ENCODE measurements around the gene CLIP1. TPM values are rescaled to one million over a fixed set of nuclear protein-coding genes. Genes with fewer than 3 reads are reported as not detected.
"Not testable (repeated sequence)": the region's sequence is repeated elsewhere in the genome, so short reads cannot be mapped to it uniquely, and the experiment has no call there.

CLIP1 gene
- total RNA-seq, 4 donors from 2014 or later = 118 to 164 (median 133) TPM

DNA sequence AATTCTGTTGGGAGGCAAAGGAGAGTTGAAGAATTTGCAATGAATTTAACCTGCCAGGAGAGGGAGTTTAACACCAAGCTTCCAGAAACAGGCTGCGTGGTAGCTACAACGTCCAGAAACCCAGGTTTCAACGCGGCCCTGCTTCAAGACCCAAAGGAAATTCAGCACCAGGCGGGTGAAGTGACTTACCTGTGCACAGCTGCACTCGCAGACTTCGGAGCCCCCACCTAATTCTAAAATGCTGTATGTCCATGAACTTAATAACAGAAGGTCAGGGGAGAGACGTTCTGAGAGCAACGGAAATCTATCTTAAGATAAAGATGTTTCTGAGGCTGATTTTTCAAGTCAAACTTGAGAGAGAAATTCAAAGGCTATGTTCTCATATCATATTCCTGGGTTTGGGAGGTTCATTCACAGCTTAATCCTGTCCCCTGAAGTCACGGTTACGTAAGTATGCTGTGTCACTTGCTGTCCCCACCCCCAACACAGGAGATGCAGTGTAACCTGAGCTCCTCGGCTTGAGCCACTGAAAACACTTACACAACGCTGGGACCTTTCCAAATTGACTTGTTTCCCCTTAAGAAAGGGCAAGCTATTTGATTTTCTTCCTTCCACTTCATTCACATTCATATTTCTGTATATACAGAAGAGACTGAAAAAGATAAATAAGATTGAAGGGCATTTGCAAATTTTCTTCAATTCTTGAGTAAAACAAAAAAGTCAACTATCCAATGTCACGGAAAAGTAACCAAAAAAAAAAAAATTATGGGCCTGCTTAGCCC is 22.7 kb downstream of the CLIP1 start:
- 15 to 19% methylated on average over 14 of the region's 14 CpGs for WGBS, 2 donors
- intact Hi-C loops (cut with DNase I; ENCODE audit: low total_unique reads) = loop anchor here (10.0 kb wide), 1 partner anchor 75 kb away; no protein-coding TSS in a partner anchor
- TF ChIP-seq, protein P1, sequence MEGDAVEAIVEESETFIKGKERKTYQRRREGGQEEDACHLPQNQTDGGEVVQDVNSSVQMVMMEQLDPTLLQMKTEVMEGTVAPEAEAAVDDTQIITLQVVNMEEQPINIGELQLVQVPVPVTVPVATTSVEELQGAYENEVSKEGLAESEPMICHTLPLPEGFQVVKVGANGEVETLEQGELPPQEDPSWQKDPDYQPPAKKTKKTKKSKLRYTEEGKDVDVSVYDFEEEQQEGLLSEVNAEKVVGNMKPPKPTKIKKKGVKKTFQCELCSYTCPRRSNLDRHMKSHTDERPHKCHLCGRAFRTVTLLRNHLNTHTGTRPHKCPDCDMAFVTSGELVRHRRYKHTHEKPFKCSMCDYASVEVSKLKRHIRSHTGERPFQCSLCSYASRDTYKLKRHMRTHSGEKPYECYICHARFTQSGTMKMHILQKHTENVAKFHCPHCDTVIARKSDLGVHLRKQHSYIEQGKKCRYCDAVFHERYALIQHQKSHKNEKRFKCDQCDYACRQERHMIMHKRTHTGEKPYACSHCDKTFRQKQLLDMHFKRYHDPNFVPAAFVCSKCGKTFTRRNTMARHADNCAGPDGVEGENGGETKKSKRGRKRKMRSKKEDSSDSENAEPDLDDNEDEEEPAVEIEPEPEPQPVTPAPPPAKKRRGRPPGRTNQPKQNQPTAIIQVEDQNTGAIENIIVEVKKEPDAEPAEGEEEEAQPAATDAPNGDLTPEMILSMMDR (IDR thresholded peaks at IDR 0.05) = peak in 1 of 3 donors; percentile 43
- TF ChIP-seq POLR2A (IDR thresholded peaks at IDR 0.05) = no peak
- H3K4me3 ChIP-seq (ENCODE audit: low read depth, poor library complexity, severe bottlenecking) = no peak overlapping the region
- DNase-seq (ENCODE audit: low spot score in 2 of 2) = peak; percentile 80 to 90

DNA sequence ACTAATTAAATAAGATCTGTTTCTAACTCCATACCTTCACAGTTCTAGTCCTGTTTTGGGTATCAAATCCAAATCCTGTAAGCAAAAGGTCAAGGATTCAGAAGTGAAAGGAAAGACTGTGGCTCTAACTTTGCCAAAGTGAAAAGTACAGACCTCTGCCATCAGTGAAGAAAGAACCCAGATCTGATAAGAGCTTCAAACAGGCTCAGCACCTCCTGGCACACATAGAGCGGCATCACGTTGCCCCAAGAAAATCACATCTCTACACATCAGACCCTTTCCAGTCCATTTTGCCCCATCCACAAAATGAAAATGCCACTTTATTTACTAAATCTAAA is 23.2 kb downstream of the CLIP1 start:
- TF ChIP-seq, protein P1 (IDR thresholded peaks at IDR 0.05) = no peak
- no peak for TF ChIP-seq POLR2A (IDR thresholded peaks at IDR 0.05)
- WGBS, 2 donors = 26 to 32% methylated on average over 2 of the region's 2 CpGs
- H3K4me3 ChIP-seq (ENCODE audit: low read depth, poor library complexity, severe bottlenecking) = no peak overlapping the region
- DNase-seq (ENCODE audit: low spot score in 2 of 2) = no peak
- intact Hi-C loops (cut with DNase I; ENCODE audit: low total_unique reads) = loop anchor here (10.0 kb wide), 1 partner anchor 76 kb away; no protein-coding TSS in a partner anchor

DNA sequence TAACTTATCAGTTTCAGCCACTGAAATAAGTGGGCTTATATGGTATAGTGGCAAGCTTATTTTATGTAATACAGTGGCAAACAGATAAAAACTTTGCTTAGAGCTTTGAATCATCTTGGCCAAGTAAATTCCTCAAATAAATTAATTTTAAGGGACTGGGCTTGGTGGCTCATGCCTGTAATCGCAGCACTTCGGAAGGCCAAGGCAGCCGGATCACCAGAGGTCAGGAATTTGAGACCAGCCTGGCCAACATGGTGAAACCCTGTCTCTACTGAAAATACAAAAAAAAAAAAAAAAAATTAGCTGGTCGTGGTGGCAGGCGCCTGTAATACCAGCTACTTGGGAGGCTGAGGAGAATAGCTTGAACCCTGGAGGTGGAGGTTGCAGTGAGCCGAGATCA is 24.5 kb downstream of the CLIP1 start:
- H3K4me3 ChIP-seq (ENCODE audit: low read depth, poor library complexity, severe bottlenecking); DNase-seq (ENCODE audit: low spot score in 2 of 2): not testable (repeated sequence)
- intact Hi-C loops (cut with DNase I; ENCODE audit: low total_unique reads) = loop anchor here (10.0 kb wide), 1 partner anchor 77 kb away; no protein-coding TSS in a partner anchor
- 80 to 84% methylated on average over 6 of the region's 6 CpGs for WGBS, 2 donors

DNA sequence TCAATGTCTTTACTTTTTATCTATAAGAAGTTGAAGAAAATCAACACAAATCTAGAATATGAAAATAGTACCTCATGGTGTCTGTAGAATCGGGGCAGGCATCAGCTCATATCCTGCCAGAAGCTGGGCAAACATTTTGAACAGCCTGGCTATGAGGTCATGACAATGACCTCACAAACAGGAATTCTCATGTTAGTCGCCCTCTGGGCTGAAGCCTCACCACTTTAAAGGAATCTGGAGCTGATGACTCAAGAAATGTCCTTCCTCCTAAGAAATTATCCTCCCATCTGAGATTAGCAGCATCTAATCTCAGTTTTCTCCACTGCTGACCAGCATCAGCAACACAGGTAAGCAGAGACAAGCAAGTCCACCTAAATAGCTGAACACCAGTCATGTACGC is 27.1 kb downstream of the CLIP1 start:
- no peak for DNase-seq (ENCODE audit: low spot score in 2 of 2)
- no peak overlapping the region for H3K4me3 ChIP-seq (ENCODE audit: low read depth, poor library complexity, severe bottlenecking)
- WGBS, 2 donors = 65 to 76% methylated on average over 3 of the region's 3 CpGs
- TF ChIP-seq POLR2A (IDR thresholded peaks at IDR 0.05) = no peak
- TF ChIP-seq, protein P1 (IDR thresholded peaks at IDR 0.05) = no peak
- intact Hi-C loops (cut with DNase I; ENCODE audit: low total_unique reads) = loop anchor here (10.0 kb wide), 1 partner anchor 79 kb away; no protein-coding TSS in a partner anchor

DNA sequence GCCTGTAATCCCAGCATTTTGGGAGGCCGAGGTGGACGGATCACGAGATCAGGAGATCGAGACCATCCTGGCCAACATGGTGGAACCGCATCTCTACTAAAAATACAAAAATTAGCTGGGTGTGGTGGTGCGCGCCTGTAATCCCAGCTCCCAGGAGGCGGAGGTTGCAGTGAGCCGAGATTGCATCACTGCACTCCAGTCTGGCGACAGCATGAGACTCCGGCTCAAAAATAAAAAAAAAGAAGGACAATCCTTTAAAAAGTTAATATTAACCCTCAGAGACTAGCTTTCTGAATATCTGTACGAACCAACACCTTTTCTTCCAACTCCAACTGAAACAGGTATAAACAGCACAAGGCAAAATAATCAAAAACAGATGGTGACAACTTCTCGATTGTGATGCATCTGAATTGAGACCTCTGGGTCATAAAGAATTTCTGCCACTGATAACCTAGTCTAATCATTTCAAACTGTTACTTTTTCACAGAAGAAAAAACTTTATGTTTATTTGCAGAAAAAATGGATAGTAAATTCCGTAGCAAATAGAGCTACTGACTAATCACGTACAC is 27.8 kb downstream of the CLIP1 start:
- TF ChIP-seq, protein P1 (IDR thresholded peaks at IDR 0.05) = no peak
- no peak for TF ChIP-seq POLR2A (IDR thresholded peaks at IDR 0.05)
- WGBS, 2 donors = 61 to 71% methylated on average over 14 of the region's 15 CpGs
- no peak overlapping the region for H3K4me3 ChIP-seq (ENCODE audit: low read depth, poor library complexity, severe bottlenecking)
- DNase-seq (ENCODE audit: low spot score in 2 of 2) = peak in 1 of 2 donors; percentile 33
- intact Hi-C loops (cut with DNase I; ENCODE audit: low total_unique reads) = loop anchor here (10.0 kb wide), 1 partner anchor 80 kb away; no protein-coding TSS in a partner anchor

DNA sequence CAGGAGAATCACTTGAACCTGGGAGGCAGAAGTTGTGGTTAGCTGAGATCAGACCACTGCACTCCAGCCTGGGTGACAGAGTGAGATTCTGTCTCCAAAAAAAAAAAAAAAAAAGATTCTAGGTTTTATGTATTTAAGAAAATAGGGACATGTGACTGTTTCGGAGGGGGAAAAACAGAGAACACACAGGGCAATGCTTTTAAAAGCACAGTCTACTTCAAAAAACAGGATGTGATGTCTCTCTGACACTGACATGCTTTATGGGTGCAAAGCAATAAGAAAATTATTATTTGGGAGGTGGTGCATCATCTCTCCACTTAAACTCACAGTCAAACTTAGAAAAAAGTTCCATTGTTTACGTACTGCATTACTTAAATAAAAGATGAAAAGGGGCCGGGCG is 28.7 kb downstream of the CLIP1 start:
- no peak for TF ChIP-seq POLR2A (IDR thresholded peaks at IDR 0.05)
- TF ChIP-seq, protein P1 (IDR thresholded peaks at IDR 0.05) = no peak
- H3K4me3 ChIP-seq (ENCODE audit: low read depth, poor library complexity, severe bottlenecking) = no peak overlapping the region
- 86 to 92% methylated on average over 4 of the region's 4 CpGs for WGBS, 2 donors
- no peak for DNase-seq (ENCODE audit: low spot score in 2 of 2)
- intact Hi-C loops (cut with DNase I; ENCODE audit: low total_unique reads) = loop anchor here (10.0 kb wide), 1 partner anchor 81 kb away; no protein-coding TSS in a partner anchor
